Chondrocyte (in vitro differentiated cells): Measurements from ENCODE around the gene MT1G. TPM values are rescaled to one million over a fixed set of nuclear protein-coding genes. Genes with fewer than 3 reads are reported as not detected.

Experiments used
- DNase-seq: peaks from one replicate; pipeline ENCODE4 v3.0.0; 2021; ENCODE audit warnings: mixed read lengths, low spot score
- H3K27ac Mint-ChIP-seq: one replicate; pipeline ENCODE4 v1.8.0; 2021; ENCODE audit warnings: mild to moderate bottlenecking, moderate library complexity, mixed read lengths; ENCODE audit not compliant: unreplicated experiment
- H3K27me3 Mint-ChIP-seq: 2 replicates; pipeline ENCODE4 v1.8.0; 2021; ENCODE audit warnings: low read depth, mixed read lengths
- H3K36me3 Mint-ChIP-seq: 2 replicates; pipeline ENCODE4 v1.8.0; 2021; ENCODE audit warnings: low read depth, mixed read lengths
- H3K4me1 Mint-ChIP-seq: 2 replicates; pipeline ENCODE4 v1.8.0; 2021; ENCODE audit warnings: low read depth, mild to moderate bottlenecking, mixed read lengths
- H3K4me3 Mint-ChIP-seq: one replicate; pipeline ENCODE4 v1.8.0; 2021; ENCODE audit warnings: mild to moderate bottlenecking, moderate library complexity, mixed read lengths; ENCODE audit not compliant: unreplicated experiment
- H3K9me3 Mint-ChIP-seq: 2 replicates; pipeline ENCODE4 v1.8.0; 2021; ENCODE audit warnings: low read depth, mixed read lengths
- total RNA-seq: library from RNA; stranded (reverse); gene quantifications from 3 replicates; pipeline ENCODE4 v1.2.1, GENCODE V29; 2021
- TF ChIP-seq, protein P1 (sequence below): fragments of 200-600 bp; sonication (generic); IDR thresholded peaks from 2 replicates; pipeline ENCODE4 v1.5.0; 2021; ENCODE audit warnings: antibody characterized with exemption, mild to moderate bottlenecking, moderate library complexity

MT1G gene
- total RNA-seq, 1 donor from 2014 or later, result 1.1 TPM

DNA sequence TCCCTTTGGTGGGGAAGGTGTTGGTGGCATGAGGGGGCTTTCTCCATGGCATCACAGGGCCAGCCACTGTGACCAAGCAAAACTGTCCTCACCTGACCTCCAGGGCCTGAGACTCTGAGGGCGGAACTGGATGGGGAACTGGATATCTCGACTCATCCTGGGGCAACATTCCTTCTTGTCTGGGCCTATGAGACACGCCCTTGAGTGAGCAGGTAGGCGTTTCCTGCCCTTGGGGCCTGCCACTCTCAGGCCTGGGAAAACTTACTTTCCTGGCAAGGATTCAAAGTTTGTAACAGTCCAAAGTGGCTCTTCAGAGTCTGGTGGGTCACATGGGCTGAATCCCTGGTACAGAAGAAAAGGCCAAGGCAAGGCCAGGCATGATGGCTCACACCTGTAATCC lies 24.0 kb upstream of the MT1G start:
- peak overlapping the region; percentile 75 for H3K27ac Mint-ChIP-seq
- H3K9me3 Mint-ChIP-seq, result peaks cover 11% of the 10 kb centered on the region
- H3K4me3 Mint-ChIP-seq, result no peak overlapping the region
- DNase-seq, result no peak
- peaks cover 4% of the 10 kb centered on the region for H3K36me3 Mint-ChIP-seq
- TF ChIP-seq, protein P1, sequence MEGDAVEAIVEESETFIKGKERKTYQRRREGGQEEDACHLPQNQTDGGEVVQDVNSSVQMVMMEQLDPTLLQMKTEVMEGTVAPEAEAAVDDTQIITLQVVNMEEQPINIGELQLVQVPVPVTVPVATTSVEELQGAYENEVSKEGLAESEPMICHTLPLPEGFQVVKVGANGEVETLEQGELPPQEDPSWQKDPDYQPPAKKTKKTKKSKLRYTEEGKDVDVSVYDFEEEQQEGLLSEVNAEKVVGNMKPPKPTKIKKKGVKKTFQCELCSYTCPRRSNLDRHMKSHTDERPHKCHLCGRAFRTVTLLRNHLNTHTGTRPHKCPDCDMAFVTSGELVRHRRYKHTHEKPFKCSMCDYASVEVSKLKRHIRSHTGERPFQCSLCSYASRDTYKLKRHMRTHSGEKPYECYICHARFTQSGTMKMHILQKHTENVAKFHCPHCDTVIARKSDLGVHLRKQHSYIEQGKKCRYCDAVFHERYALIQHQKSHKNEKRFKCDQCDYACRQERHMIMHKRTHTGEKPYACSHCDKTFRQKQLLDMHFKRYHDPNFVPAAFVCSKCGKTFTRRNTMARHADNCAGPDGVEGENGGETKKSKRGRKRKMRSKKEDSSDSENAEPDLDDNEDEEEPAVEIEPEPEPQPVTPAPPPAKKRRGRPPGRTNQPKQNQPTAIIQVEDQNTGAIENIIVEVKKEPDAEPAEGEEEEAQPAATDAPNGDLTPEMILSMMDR, result no peak
- peaks cover 27% of the 10 kb centered on the region for H3K4me1 Mint-ChIP-seq
- H3K27me3 Mint-ChIP-seq, result no peaks in the 10 kb centered on the region

DNA sequence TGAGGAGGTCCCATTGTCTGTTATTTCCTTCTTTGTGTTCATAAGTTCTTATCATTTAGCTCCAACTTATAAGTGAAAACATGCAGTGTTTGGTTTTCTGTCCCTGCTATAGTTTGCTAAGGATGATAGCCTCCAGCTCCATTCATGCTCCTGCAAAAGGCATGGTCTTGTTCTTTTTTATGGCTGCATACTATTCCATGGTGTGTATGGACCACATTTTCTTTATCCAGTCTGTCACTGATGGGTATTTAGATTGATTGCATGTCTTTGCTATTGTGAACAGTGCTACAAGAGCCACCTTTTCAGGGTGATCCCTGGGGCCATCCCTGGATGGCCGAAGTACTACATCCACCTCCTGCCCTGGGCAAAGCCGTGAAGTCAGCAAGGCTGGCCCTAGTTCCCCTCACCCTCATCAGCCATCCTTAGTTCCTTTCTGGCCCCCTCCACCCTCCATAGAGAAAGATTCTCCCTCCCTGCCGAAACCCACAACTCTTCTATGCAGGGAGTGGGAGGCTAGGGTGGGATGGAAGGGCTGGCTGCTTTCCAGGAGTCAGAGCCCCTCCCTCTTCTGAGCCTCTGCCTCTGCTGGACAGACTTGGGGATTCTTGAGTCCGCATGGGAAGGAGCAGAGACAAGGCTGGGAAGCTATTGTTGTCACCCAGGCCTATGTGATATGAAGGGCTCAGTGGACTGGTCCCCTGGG lies 22.7 kb upstream of the MT1G start:
- Mint-ChIP-seq H3K27me3 (no peaks in the 10 kb centered on the region), H3K9me3 (peaks cover 19% of the 10 kb centered on the region), H3K36me3 (peaks cover 8% of the 10 kb centered on the region), H3K4me1 (peaks cover 27% of the 10 kb centered on the region), H3K4me3 (no peak overlapping the region), H3K27ac (no peak overlapping the region)
- TF ChIP-seq, protein P1, result no peak
- DNase-seq, result no peak

DNA sequence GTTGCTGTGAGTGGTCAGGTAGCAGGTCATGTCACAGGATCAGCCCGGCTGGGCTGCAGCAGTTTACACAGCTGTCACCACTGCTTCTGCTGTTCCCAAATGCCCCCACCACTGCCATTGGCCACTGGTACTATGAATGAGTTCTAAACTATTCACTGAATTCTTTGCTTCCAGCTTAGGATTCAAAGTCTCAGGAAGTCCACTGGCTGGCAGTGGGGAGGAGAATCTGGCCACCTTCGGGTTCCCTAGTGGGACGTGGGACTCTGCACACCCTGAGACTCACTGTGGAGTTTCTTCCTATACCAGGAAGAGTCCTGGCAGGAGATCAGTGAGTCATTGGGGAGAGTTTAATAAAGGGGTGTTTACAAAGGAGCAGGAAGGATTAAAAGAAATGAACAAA lies 21.3 kb upstream of the MT1G start:
- H3K27me3 Mint-ChIP-seq, result no peaks in the 10 kb centered on the region
- TF ChIP-seq, protein P1, result no peak
- H3K4me3 Mint-ChIP-seq, result no peak overlapping the region
- peaks cover 19% of the 10 kb centered on the region for H3K9me3 Mint-ChIP-seq
- H3K27ac Mint-ChIP-seq, result peak overlapping the region; percentile 42
- H3K4me1 Mint-ChIP-seq, result peaks cover 32% of the 10 kb centered on the region
- peaks cover 8% of the 10 kb centered on the region for H3K36me3 Mint-ChIP-seq
- no peak for DNase-seq

DNA sequence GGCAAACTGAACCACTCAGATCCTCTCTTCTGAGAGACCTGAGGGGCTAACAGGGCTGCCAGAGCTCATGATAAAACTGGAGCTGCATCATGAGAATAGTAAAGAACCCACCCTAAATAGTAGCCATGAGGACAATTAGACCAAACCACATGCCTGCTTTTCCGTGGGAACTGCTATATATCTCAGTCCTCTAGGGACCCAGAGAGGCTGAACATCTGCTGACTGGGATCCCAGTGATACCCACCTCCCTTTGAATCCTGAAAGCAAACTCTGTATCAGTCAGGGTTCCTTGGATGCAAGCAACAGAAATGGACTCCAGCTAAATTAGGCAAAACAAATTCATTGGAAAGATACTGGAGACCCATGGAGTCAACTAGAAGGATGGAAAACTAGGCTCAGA lies 20.9 kb upstream of the MT1G start:
- DNase-seq, result no peak
- Mint-ChIP-seq H3K27ac (no peak overlapping the region), H3K36me3 (peaks cover 8% of the 10 kb centered on the region), H3K4me3 (no peak overlapping the region), H3K27me3 (no peaks in the 10 kb centered on the region), H3K9me3 (peaks cover 19% of the 10 kb centered on the region), H3K4me1 (peaks cover 36% of the 10 kb centered on the region)
- TF ChIP-seq, protein P1, result no peak

DNA sequence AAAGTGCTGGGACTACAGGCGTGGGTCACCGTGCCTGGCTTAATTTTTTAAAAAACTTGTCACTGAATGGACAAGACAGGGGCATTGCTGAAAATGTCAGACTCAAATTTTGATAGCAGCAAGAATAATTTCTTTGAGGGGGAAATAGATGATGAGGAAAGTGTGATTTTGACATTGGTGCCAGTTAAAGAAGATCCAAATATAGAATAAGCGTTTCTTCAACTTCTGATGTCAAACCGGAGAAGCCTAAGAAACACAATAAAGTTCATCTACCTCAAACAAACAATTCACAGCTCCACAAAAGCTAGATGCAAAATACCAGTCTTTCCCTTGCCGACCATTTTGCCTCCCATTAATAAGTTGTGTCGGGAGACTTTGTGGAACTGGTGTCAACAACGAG lies 18.9 kb upstream of the MT1G start:
- Mint-ChIP-seq H3K4me1 (peaks cover 46% of the 10 kb centered on the region), H3K4me3 (no peak overlapping the region), H3K27ac (no peak overlapping the region), H3K36me3 (peaks cover 8% of the 10 kb centered on the region), H3K27me3 (no peaks in the 10 kb centered on the region), H3K9me3 (peaks cover 19% of the 10 kb centered on the region)
- TF ChIP-seq, protein P1, result no peak
- DNase-seq, result no peak
